Psoas muscle (tissue), 8 donors: ENCODE measurements around the gene CD2AP. TPM values are rescaled to one million over a fixed set of nuclear protein-coding genes. Genes with fewer than 3 reads are reported as not detected.
A peak's percentile ranks its signal among the peaks of the same experiment; 100 is the strongest.

Experiments
- ATAC-seq, 4 donors: fragments of 200-7000 bp; cut with Tn5 transposase; one replicate each; pipeline ENCODE4 v1.9.1; 2020; ENCODE audit warnings: moderate library complexity in 3 of 4, mild to moderate bottlenecking in 2 of 4
- DNase-seq, 2 donors: peaks; one replicate each; pipeline ENCODE4 v3.0.0-alpha.2; 2020
- H3K27ac ChIP-seq: fragments of 200-600 bp; one replicate; pipeline ENCODE4 v1.8.0; 2022
- H3K27me3 ChIP-seq, 3 donors: fragments of 200-600 bp in 1 of 3; one replicate each; pipeline versions ENCODE4 v1.6.1 to v1.8.0; 2013 to 2022; ENCODE audit warnings: low read length in 2 of 3, mild to moderate bottlenecking in 2 of 3, moderate library complexity in 1 of 3; ENCODE audit not compliant: insufficient read depth in 3 of 3
- H3K36me3 ChIP-seq, 2 donors: fragments of 200-600 bp in 1 of 2; one replicate each; pipeline versions ENCODE4 v1.6.1 to v1.8.0; 2013 to 2022; ENCODE audit warnings: low read depth in 1 of 2, mild to moderate bottlenecking in 1 of 2, moderate library complexity in 1 of 2; ENCODE audit not compliant: insufficient read depth in 1 of 2
- H3K4me1 ChIP-seq: fragments of 200-600 bp; one replicate; pipeline ENCODE4 v1.8.0; 2022
- H3K4me3 ChIP-seq: fragments of 200-600 bp; one replicate; pipeline ENCODE4 v1.8.0; 2022; ENCODE audit warnings: mild to moderate bottlenecking
- H3K9me3 ChIP-seq: fragments of 200-600 bp; one replicate; pipeline ENCODE4 v1.8.0; 2022
- CTCF ChIP-seq: fragments of 200-600 bp; IDR thresholded peaks from one replicate; pipeline ENCODE4 v1.8.0; 2022; ENCODE audit warnings: antibody characterized with exemption
- WGBS, 3 donors: extraction: QIAGEN DNeasy Blood & Tissue Kit; methylation state at CpG; one replicate each; pipeline versions ENCODE4 v1.1.6 to v1.1.7; 2013; 5-methylcytosine and 5-hydroxymethylcytosine counted together
- intact Hi-C, 2 donors: fragments of 100-400 bp; cut with DNase I; formaldehyde crosslinking; loops; one replicate each; pipeline versions ENCODE4 v1.11.0 to v1.14.2; 2022
- long read RNA-seq, 2 donors: library from polyadenylated mRNA; unstranded; transcript quantifications; one replicate each; pipeline ENCODE4 v2.0.0, GENCODE V29; 2021
- polyA plus RNA-seq, 3 donors: library from polyadenylated mRNA; stranded (reverse); fragments of 200-250 nt; gene quantifications; one replicate each; pipeline ENCODE4 v1.2.3, GENCODE V29; 2013
- total RNA-seq, 4 donors: library from RNA; stranded (reverse); fragmentation: NEBNext Ultra II Directional in 2 of 4; extraction: Animal tissue kit (Norgen Biotek cat#: 25700) in 2 of 4; gene quantifications; one replicate each; pipeline versions ENCODE4 v1.2.1 to v1.2.4, GENCODE V29; 2021 to 2023
- donor health status: healthy with polysubstance abuse.
- donor health status: DM: no; HTN: no; CAD: no; lungs with moderate emphysema.
- donor health status: Bipolar disorder and iron deficiency.
- donor health status: healthy.
- donor health status: DM: yes; HTN: yes; CAD: no.
- donor health status: DM: no; HTN: no; CAD: no.
- donor health status: DM: no; HTN: no; CAD: no.
- donor health status: DM: yes; HTN: yes; CAD: no.

CD2AP gene, protein sequence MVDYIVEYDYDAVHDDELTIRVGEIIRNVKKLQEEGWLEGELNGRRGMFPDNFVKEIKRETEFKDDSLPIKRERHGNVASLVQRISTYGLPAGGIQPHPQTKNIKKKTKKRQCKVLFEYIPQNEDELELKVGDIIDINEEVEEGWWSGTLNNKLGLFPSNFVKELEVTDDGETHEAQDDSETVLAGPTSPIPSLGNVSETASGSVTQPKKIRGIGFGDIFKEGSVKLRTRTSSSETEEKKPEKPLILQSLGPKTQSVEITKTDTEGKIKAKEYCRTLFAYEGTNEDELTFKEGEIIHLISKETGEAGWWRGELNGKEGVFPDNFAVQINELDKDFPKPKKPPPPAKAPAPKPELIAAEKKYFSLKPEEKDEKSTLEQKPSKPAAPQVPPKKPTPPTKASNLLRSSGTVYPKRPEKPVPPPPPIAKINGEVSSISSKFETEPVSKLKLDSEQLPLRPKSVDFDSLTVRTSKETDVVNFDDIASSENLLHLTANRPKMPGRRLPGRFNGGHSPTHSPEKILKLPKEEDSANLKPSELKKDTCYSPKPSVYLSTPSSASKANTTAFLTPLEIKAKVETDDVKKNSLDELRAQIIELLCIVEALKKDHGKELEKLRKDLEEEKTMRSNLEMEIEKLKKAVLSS
- total RNA-seq (10 to 100 TPM in 2 of 4 donors, 1 to 10 TPM in 2; 8.3 to 11.7 (median 9.9) TPM), polyA plus RNA-seq (1 to 10 TPM; 3.4 to 8.0 (median 3.8) TPM)
- long read RNA-seq, donor 1, full-length matches to known transcripts = 2 of 4 reads
- long read RNA-seq, donor 1, partial matches to known transcripts = 2 of 4 reads
- long read RNA-seq, donor 1, other reads (novel, unspliced or antisense) = 0 of 4 reads
- long read RNA-seq, donor 2, full-length matches to known transcripts = 8 of 14 reads
- long read RNA-seq, donor 2, partial matches to known transcripts = 5 of 14 reads
- long read RNA-seq, donor 2, other reads (novel, unspliced or antisense) = 1 of 14 reads

DNA sequence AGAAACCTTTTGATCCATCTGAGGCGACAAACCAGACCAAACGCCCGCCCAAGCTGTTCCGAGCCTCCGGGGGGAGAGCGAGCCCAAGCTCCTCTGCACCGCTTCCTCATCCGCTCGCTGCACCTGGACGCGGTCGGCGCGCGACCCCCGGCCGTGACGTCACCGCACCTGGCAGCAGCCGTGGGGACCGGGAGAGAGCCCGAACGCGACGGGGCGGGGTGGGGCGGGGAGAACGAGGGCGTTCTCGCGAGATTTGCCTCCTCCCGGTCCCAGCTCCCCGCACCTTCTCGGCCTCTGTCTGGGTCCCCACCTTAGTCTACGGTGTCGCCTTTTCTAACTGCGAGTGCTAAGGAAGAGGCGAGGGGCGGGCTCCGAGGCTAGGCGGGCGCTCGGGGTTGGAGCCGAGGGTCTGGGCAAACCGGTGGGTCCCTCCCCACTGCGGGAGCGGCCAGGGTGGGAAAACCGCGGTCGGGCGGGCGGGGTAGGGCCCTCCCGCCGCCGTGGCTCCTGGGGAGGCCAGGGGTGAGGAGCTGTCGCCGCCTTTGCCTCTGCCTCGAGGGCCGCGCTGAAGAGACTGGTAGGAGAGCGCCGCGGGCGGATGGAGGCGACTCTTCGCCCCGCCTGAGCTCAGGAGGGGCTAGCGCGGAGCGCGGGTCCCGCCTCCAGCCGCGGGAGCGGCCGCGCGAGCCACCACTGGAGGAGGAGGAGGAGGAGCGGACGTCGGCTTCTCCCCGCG, at the start of gene CD2AP:
CD2AP (plus strand) TSS at position 293 of the 736 bp plus-strand sequence. CDS start 456 bp downstream, outside the sequence.
- TF ChIP-seq CTCF = peak; percentile 9
- intact Hi-C loops = loop anchor here in 1 of 2 donors (5.0 kb wide), 1 partner anchor 60 kb away; no protein-coding TSS in a partner anchor
- Histone ChIP-seq H3K27ac (peak within 1 kb of the TSS; percentile 76), H3K9me3 (no peaks in the 10 kb centered on the region), H3K4me3 (peak within 1 kb of the TSS; percentile 66), H3K4me1 (peaks cover 12% of the 10 kb centered on the region), H3K36me3 (no peaks in the 10 kb centered on the region), H3K27me3 (no peaks in the 10 kb centered on the region)
- DNase-seq = peak; percentile 85 to 88
- peak; percentile 92 to 96 (median 94) for ATAC-seq
- WGBS, 3 donors = 0 to 1% (median 1%) methylated on average over 48 to 83 of the region's 83 CpGs

DNA sequence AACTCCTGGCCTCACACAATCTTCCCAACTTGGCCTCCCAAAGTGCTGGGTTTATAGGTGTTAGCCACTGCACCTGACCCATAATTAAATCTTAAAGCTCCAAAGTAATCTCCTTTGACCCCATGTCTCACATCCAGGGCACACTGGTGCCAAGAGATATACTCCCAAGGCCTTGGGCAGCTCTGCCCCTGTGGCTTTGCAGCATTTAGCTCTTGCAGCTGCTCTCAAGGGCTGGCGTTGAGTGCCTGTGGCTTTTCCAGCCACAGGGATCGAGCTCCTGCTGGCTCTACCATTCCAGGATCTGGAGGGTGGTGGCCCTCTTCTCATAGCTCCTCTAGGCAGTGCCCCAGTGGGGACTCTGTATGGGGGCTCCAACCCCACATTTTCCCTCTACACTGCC, 49.3 kb upstream of the CD2AP start:
- Histone ChIP-seq H3K9me3 (no peaks in the 10 kb centered on the region), H3K36me3 (no peaks in the 10 kb centered on the region), H3K4me3 (no peak overlapping the region), H3K27ac (no peak overlapping the region), H3K4me1 (no peaks in the 10 kb centered on the region), H3K27me3 (no peaks in the 10 kb centered on the region)
- WGBS, 3 donors = 47 to 79% (median 56%) methylated on average over 2 of the region's 2 CpGs
- no peak for ATAC-seq
- no peak for TF ChIP-seq CTCF
- intact Hi-C loops = no loop called here
- DNase-seq = no peak

GRCh38 chr6:47428746-47429664, 48.6 kb upstream of the CD2AP start:
- TF ChIP-seq CTCF = no peak
- ATAC-seq = no peak
- intact Hi-C loops = no loop called here
- no peak overlapping the region for H3K4me3 ChIP-seq
- H3K36me3 ChIP-seq = no peaks in the 10 kb centered on the region
- H3K4me1 ChIP-seq = no peaks in the 10 kb centered on the region
- no peak overlapping the region for H3K27ac ChIP-seq
- H3K27me3 ChIP-seq = no peaks in the 10 kb centered on the region
- H3K9me3 ChIP-seq = no peaks in the 10 kb centered on the region
- whole genome bisulfite sequencing, 3 donors = 56 to 63% (median 59%) methylated on average over 2 of the region's 2 CpGs
- DNase-seq = no peak
